ENCODE measurements around the gene SUN2. TPM values are rescaled to one million over a fixed set of nuclear protein-coding genes. Genes with fewer than 3 reads are reported as not detected.

SUN2 gene
- total and polyA plus RNA-seq, 2 of the 13 experiments (the other 11 are each of a cell fraction or from before 2014, with no cell fraction given), result 45.6 to 56.6 TPM

GRCh38 chr22:38755155-38755910, 465 bp downstream of the SUN2 start (continued):
- TF ChIP-seq ZBTB26 (CRISPR knock-in tag; IDR thresholded peaks at IDR 0.05; ENCODE audit: borderline replicate concordance), result no peak
- TF ChIP-seq ZNF451 (CRISPR knock-in tag; IDR thresholded peaks at IDR 0.05), result 0 out of 2 replicates have a peak, but pooled peaks have one; percentile 22
- peak; percentile 38; the same call in 1 of the 2 replicates for TF ChIP-seq ZNF619 (CRISPR knock-in tag; IDR thresholded peaks at IDR 0.05)
- no peak for TF ChIP-seq SNRNP70 (IDR thresholded peaks at IDR 0.05; ENCODE audit: low read depth, low read length)
- TF ChIP-seq ZSCAN9 (CRISPR knock-in tag; IDR thresholded peaks at IDR 0.05; ENCODE audit: borderline replicate concordance), result no peak
- TF ChIP-seq CSRNP1 (CRISPR knock-in tag; IDR thresholded peaks at IDR 0.05), result peak; percentile 70; the same call in 1 of the 2 replicates
- TF ChIP-seq DMAP1 (CRISPR knock-in tag; IDR thresholded peaks at IDR 0.05), result peak; percentile 59; the same call in 1 of the 2 replicates
- TF ChIP-seq ATF1 (CRISPR knock-in tag; IDR thresholded peaks at IDR 0.05), result no peak
- 0 out of 2 replicates have a peak, but pooled peaks have one; percentile 58 for TF ChIP-seq ZNF576 (CRISPR knock-in tag; IDR thresholded peaks at IDR 0.05)
- TF ChIP-seq CSRNP2 (CRISPR knock-in tag; conservative IDR thresholded peaks at IDR 0.05; ENCODE audit: low read depth), result no peak
- no peak; the same call in 1 of the 2 replicates for TF ChIP-seq GTF3A (CRISPR knock-in tag; conservative IDR thresholded peaks at IDR 0.05)
- no peak for TF ChIP-seq SRSF4 (IDR thresholded peaks at IDR 0.05; ENCODE audit: low read depth, low read length, poor library complexity, severe bottlenecking)
- no peak for TF ChIP-seq ZBTB25 (CRISPR knock-in tag; IDR thresholded peaks at IDR 0.05)
- TF ChIP-seq ATF4 (CRISPR knock-in tag; IDR thresholded peaks at IDR 0.05), result 0 out of 4 replicates have a peak, but pooled peaks of 1 of the 2 experiments have one; percentile 31
- no peak for TF ChIP-seq RBM22 (optimal IDR thresholded peaks at IDR 0.05; ENCODE audit: low read length)
- TF ChIP-seq ZNF234 (CRISPR knock-in tag; conservative IDR thresholded peaks at IDR 0.05), result no peak
- TF ChIP-seq CEBPB (IDR thresholded peaks at IDR 0.05; ENCODE audit: borderline replicate concordance, low read depth, low read length), result no peak
- peak; percentile 24 for TF ChIP-seq CCAR2 (optimal IDR thresholded peaks at IDR 0.05; ENCODE audit: low read depth, low read length)
- TF ChIP-seq BORCS8-MEF2B (CRISPR knock-in tag; IDR thresholded peaks at IDR 0.05), result peak; percentile 83
- peak; percentile 72 for TF ChIP-seq POLR2G (IDR thresholded peaks at IDR 0.05; ENCODE audit: low read depth, low read length)
- no peak for TF ChIP-seq LBX2 (CRISPR knock-in tag; IDR thresholded peaks at IDR 0.05; ENCODE audit: borderline replicate concordance)
- TF ChIP-seq ZNF709 (CRISPR knock-in tag; IDR thresholded peaks at IDR 0.05), result peak; percentile 92

Measured in HepG2 (cell line).